GM12874 (cell line): ENCODE measurements around the gene DFFA.

Source experiments
- TF ChIP-seq, protein P1 (sequence below): IDR thresholded peaks from 2 replicates; pipeline ENCODE4 v1.5.1; 2011; ENCODE audit warnings: low read depth, mild to moderate bottlenecking, control low read depth, low read length, moderate library complexity; ENCODE audit not compliant: insufficient read depth

DFFA gene

GRCh38 chr1:10510520-10511493, 38.5 kb upstream of the DFFA start:
- TF ChIP-seq, protein P1, sequence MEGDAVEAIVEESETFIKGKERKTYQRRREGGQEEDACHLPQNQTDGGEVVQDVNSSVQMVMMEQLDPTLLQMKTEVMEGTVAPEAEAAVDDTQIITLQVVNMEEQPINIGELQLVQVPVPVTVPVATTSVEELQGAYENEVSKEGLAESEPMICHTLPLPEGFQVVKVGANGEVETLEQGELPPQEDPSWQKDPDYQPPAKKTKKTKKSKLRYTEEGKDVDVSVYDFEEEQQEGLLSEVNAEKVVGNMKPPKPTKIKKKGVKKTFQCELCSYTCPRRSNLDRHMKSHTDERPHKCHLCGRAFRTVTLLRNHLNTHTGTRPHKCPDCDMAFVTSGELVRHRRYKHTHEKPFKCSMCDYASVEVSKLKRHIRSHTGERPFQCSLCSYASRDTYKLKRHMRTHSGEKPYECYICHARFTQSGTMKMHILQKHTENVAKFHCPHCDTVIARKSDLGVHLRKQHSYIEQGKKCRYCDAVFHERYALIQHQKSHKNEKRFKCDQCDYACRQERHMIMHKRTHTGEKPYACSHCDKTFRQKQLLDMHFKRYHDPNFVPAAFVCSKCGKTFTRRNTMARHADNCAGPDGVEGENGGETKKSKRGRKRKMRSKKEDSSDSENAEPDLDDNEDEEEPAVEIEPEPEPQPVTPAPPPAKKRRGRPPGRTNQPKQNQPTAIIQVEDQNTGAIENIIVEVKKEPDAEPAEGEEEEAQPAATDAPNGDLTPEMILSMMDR, result no peak

- TF ChIP-seq, protein P1, result no peak
Measured at GRCh38 chr1:10509809-10510509, 37.6 kb upstream of the DFFA start.

DNA sequence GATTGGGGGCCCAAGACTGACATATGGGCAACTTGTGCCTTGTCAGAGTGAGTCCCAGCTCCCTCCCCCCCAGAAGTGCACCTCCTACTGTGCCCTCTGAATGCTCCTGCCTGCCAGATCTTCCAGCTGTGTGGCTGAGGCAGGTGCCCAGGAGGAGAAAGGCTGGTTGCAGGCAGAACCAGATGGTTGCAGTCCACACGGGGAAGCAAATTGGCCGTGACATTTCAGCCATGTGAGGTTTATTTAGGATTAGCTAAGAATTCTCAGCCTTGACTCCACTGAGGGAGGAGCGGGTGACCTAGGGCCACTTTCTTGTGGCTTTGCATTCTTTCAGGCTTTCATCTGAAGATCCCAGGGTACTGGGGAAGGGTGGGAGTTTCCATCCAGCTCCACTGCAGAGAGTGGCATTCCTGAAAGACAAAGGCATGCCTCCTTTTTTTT, 36.2 kb upstream of the DFFA start:
- TF ChIP-seq, protein P1, result no peak

DNA sequence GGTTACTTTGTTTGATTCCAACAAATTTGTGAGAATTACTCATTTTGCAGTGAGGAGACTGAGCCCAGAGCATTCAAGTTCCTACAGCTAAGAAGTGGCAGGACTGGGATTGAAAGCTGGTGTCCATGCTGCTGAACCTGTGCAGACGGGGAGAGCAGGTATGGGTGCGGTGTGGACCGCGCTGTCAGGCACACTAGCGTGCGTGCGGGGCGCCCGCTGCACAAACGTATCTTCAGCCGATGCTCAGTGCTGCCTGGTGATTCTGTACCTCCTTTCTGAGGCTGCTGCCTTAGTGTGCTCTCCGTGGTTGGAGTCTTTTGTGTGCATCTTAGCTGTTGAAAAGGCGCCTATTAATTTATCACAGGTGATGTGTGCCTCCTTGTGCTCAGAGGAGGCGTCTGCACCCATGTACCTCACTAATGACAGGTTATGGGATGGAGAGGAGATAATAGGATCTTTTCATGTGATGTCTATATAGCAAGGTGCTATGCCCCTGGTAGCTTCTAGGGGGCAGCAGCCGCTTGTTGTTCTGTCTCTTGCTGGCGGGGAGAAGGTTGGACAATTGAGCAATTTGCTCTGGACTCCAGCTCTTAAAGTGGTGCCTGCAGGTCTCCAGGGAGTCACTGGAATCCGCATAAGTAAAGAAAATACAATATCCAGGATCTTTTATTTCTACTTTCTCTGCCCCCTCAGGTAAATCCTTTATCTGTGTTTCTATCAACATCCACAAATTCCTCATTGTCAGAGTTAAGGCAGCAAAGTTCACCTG, 35.0 kb upstream of the DFFA start:
- TF ChIP-seq, protein P1, result peak; percentile 84

DNA sequence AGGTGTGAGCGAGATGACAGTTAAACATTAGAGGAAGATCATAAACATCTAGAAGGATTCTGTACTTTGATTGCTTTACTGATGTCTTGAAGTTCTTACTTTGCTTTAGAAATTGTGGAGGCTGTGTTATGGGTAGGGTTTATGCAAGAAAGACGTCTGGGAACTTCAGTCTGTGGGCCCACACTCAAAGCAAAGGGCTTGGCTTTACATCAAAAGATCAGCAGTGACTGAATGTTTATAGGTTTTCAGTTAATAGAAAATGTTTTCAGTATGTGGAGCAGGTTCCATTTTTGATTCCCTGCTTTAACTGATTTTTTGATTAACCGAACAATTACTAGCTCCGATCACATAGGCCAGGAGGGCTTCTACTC, 34.3 kb upstream of the DFFA start:
- TF ChIP-seq, protein P1, result no peak

DNA sequence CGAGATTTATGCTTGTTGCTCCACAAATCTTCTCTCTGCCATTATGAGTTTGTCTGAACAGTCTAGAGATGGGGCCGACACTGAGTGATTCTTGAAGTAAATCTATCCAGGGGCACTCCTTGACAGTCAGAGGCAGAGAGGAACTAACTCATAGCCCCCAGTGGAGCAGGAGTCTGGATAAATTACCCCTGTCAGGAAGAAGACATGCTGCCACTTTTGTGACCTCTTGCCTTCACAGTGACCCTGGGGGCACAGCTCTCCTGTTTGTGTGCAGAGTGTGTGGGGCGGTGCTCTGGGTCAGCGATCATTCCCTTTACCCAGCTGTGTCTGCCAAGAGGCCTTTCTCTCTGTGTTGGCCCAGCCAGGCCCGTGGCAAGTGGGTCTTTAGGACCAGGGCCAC, 31.9 kb upstream of the DFFA start:
- TF ChIP-seq, protein P1, result no peak

GRCh38 chr1:10502206-10502605, 29.9 kb upstream of the DFFA start:
- TF ChIP-seq, protein P1, result no peak
